SKM-1 (cell line): ENCODE data around the gene TPSAB1.

Experiments used
- DNase-seq: peaks from one replicate; lab custom pipeline; 2025; ENCODE audit not compliant: unreplicated experiment; lab: John Stamatoyannopoulos, UW

TPSAB1 gene

DNA sequence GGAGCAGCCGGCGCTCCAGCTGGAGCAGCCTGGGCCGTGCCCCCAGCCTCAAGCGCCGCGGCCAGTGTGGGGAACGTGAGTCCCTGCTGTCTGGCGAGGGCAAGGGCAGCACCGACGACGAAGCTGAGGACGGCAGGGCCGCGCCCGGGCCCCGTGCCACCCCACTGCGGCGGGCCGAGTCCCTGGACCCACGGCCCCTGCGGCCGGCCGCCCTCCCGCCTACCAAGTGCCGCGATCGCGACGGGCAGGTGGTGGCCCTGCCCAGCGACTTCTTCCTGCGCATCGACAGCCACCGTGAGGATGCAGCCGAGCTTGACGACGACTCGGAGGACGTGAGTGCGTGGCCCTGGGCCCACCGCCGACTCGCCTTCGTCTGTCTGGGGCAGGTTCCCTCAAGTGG is 31.4 kb upstream of the TPSAB1 start:
- no peak for DNase-seq

DNA sequence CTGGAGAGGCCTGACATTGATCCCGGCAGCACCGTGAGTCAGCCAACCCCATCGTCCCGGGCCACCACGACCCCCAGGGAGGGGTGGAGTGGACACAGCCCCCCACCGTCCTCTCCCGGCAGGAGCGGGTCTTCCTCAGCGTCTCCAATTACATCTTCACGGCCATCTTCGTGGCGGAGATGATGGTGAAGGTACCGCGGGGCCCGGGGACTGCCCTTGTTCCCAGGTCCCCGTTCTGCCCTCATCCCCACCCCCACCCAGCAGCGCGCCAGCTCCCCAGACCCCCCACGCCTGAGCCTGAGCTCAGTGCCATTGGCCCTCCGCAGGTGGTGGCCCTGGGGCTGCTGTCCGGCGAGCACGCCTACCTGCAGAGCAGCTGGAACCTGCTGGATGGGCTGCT is 30.0 kb upstream of the TPSAB1 start:
- no peak for DNase-seq

DNA sequence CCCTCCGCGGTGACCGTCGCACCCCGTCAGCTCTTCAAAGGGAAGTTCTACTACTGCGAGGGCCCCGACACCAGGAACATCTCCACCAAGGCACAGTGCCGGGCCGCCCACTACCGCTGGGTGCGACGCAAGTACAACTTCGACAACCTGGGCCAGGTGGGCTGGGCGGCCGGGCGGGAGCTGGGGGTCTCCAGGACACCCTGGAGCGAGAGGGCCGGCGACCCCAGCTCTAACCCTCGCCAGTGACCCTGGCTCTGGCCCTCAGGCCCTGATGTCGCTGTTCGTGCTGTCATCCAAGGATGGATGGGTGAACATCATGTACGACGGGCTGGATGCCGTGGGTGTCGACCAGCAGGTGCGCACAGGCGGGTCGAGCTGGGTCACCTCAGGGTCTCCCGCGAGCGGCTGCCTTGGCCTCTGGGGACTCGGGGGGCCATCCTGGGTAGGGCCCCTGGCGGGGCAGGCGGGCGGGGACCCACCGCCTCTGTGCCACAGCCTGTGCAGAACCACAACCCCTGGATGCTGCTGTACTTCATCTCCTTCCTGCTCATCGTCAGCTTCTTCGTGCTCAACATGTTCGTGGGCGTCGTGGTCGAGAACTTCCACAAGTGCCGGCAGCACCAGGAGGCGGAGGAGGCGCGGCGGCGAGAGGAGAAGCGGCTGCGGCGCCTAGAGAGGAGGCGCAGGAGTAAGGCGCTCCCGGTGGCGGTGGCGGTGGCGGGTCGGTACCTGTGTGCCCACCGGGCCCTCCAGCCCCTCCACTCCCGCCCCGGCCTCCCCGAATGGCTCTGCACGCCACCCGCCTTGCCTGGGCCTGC is 28.8 kb upstream of the TPSAB1 start:
- DNase-seq, result no peak

DNA sequence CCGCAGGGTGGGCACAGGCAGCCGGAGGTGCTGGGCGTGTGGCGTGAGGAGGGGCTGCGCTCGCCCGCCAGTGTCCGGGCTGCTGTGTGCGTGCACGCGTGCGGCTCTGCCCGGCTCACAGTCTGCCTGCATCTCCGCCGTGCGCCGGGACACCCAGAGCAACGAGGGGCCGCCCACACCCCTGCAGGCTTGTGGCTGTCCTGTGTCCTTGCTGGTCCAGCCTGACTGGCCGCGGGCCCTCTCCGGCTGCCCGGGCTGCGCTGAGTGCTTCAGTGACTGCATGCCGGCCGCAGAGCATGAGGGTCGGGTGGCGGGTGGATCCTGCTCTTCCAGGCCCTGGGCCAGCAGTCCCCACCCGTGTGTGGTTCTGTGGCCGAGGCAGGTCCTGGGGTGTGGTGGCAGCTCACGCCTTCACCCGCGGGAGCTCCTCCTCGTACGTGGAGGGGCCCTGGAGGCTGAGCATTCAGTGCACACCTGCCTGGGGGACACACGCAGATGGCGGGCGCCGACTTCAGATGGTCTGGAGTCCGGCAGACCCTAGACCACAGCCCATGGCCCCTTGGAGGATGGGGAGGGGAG is 27.8 kb upstream of the TPSAB1 start:
- DNase-seq, result no peak

DNA sequence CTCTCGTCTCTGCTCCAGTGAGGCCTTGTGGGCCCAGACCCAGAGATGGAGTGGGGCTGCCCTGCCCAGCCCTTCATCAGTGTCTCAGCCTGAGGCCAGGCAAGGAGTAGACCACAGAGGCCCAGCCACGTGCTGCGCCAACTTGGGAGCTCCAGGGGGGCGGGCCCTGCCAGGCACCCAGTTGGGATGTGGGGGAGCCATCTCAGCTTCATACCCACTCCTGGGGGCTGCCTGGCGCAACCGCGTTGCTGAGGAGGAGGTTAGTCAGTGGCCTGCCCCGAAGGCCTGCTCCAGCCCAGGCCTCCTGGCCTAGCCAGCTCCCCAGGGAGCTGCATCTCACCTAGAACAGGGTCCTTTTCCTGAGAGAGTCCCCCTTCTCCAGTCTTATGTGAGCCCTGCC is 27.3 kb upstream of the TPSAB1 start:
- no peak for DNase-seq

DNA sequence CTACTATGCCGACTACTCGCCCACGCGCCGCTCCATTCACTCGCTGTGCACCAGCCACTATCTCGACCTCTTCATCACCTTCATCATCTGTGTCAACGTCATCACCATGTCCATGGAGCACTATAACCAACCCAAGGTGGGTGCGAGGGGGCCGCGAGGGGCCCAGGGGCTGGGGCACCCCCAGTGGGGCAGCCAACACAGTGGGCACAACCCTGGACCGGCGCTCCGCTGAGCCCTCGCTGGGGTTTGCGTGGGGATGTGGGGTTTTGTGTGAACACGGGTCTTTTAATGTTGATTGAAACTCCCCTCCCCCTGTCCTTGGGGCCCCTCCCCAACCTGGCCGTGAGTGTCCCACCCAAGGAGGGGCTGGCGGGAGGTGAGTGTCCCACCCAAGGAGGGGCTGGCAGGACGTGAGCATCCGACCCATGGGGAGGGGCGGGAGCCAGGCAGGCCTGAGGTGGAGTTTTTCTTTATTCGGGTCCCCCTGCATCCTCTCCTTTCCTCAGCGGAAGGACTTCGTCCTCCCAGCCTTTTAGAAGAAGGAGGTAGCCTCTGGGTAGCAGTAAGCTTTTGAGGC is 26.6 kb upstream of the TPSAB1 start:
- no peak for DNase-seq

DNA sequence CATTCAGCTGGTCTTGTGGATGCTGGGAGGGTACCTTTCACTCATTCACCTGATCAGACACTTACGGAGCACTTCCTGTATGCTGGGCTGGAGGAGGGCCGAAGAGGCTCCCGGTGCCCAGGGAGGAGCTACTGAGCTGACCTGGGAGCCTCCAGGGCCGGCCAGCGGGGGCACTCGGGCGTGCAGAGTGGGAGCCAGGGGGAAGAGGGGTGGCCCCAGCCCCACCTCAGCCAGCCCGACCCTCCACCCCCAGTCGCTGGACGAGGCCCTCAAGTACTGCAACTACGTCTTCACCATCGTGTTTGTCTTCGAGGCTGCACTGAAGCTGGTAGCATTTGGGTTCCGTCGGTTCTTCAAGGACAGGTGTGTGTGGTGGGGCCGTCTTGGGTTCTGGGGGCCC is 25.8 kb upstream of the TPSAB1 start:
- DNase-seq, result no peak

DNA sequence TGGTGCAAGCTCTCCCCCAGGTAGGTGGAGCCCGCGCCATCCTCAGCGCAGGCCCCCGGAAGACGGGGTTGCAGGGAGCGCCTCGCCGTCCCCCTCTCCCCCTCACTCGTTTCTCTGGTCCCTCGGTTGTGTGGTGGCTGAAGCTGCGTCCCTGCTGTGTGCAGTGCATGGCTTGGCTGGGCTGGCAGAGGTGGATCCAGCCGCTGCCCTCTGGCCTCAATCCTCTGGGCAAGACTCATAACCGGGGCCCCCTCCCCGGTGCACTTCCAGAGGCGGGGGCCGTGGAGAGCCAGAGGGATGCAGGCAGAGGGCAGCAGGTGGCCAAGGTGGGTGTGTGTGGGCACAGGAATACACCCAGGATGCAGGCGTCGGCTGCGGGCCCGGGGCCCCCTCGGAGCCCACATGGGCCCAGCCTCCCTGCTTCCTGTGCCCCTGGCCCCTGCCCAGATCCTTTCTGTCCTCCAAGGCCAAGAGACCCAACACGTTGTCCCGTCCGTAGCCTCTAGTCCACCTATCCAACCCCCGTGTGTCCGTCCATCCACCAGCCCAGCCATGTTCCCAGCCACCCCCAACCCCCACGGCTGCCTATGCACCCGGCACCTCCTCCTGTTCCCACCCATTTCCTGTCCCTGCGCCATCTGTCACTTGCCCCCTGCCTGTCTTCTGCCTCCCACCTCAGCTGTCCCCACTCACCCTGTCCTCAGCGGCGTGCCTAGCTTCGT is 24.8 kb upstream of the TPSAB1 start:
- DNase-seq, result no peak

DNA sequence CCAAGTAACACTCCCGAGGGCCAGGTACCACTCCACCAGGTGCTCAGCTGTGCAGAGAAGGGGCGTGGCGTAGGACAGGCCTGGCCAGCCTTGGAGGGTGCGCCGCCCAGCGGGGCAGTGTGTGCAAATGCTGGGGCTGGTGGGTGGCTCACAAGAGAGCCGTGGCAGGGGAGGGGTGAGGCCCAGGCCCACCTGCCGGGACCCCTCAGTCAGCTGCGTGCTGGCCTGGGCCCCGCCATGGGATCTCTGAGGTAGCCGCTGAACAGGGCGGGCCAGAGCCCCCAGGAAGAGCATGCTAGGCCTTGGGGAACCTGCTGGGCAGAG is 24.2 kb upstream of the TPSAB1 start:
- DNase-seq, result no peak

DNA sequence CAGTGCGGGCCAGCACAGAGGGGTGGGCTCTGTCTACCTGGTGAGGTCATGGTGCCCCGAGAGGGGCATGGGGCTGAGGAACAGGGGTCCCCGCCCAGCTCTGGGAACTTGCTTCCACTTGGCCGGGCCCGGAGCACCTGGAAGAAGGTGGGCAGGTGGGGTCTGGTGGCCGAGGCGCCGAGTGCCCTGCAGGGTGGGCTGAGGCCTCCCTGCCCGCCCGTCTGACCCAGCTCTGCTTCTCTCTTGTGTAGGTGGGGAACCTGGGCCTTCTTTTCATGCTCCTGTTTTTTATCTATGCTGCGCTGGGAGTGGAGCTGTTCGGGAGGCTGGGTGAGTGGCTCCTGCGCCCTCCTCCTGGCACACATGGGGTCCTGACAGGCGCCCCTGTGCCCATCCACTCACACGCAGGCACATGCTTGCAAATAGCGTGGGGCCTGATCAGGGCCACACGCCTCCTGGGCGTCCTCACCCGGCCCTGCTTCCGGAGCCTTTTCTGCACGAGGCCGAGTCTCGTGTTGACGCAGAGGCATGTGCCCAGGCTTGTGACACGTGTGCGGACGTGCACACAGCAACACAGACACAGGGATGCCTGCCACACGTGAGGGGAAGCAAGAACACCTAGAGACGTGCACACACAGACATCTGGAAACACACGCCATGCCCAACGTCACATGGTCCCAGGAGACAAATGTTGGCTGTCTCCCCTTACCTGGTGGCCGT is 23.7 kb upstream of the TPSAB1 start:
- DNase-seq, result no peak

DNA sequence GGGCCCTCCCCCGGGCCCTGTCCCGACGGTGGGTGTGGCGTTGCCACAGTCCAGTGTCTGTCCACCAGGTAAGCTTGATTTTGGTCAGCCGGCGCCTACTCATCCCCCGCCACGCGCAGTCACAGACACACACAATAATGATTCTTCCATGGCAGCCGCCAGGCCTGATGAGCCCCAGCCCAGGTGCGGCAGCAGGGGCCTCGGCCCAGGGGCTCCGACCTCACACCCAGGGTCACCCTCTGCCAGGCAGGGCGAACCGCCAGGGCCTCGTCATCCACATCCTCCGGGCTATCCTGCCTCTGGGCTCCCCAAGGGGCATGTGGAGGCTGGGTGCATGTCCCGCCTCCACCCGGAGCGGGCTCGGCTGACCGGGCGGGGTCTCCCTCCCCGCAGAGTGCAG is 23.0 kb upstream of the TPSAB1 start:
- DNase-seq, result no peak

DNA sequence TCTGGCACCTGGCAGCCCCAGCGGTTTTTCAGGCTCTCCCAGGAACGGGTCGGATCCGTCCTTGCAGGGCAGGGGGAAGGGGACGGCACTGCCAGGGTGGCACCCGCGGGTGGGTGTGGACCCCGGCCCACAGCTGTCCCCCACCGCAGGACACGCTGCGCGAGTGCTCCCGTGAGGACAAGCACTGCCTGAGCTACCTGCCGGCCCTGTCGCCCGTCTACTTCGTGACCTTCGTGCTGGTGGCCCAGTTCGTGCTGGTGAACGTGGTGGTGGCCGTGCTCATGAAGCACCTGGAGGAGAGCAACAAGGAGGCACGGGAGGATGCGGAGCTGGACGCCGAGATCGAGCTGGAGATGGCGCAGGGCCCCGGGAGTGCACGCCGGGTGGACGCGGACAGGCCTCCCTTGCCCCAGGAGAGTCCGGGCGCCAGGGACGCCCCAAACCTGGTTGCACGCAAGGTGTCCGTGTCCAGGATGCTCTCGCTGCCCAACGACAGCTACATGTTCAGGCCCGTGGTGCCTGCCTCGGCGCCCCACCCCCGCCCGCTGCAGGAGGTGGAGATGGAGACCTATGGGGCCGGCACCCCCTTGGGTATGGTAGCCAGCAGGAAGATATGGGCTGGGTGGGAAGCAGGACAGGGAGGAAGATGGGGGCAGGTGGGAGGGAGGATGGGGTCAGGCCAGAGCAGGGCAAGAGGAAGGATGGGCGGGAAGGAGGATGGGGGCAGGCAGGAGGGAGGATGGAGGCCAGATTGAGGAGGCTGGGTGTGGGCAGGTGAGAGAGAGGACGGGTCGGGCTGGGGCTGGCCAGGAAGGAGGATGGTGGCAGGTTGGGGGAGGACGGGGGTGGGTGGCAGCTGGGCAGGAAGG is 22.2 kb upstream of the TPSAB1 start:
- no peak for DNase-seq

DNA sequence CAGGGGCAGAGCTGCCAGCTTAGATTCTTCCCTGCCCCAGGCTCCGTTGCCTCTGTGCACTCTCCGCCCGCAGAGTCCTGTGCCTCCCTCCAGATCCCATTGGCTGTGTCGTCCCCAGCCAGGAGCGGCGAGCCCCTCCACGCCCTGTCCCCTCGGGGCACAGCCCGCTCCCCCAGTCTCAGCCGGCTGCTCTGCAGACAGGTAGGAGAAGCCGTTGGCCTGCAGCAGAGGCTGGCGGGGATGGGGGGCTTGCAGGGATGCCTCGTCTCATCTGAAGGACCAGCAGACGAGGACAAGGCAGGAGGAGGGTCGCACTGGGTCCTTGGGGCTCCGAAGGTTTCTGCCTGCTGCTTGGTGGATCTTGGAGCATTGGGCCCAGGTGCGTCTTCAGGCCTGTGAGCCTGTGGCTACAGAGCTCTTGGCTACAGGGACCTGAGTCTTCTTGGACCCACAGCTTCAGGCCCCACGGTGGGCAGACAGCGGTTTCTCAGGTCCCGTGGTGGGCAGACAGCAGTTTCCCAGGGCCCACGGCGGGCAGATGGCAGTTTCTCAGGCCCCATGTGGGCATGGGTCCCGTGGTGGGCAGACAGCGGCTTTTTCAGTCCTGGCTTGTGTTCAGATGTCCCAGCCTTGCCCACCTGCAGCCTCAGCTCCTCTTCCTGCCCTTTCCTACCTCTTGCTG is 21.4 kb upstream of the TPSAB1 start:
- DNase-seq, result no peak

DNA sequence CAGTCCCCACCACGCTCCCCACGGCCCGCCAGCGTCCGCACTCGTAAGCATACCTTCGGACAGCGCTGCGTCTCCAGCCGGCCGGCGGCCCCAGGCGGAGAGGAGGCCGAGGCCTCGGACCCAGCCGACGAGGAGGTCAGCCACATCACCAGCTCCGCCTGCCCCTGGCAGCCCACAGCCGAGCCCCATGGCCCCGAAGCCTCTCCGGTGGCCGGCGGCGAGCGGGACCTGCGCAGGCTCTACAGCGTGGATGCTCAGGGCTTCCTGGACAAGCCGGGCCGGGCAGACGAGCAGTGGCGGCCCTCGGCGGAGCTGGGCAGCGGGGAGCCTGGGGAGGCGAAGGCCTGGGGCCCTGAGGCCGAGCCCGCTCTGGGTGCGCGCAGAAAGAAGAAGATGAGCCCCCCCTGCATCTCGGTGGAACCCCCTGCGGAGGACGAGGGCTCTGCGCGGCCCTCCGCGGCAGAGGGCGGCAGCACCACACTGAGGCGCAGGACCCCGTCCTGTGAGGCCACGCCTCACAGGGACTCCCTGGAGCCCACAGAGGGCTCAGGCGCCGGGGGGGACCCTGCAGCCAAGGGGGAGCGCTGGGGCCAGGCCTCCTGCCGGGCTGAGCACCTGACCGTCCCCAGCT is 20.3 kb upstream of the TPSAB1 start:
- no peak for DNase-seq

DNA sequence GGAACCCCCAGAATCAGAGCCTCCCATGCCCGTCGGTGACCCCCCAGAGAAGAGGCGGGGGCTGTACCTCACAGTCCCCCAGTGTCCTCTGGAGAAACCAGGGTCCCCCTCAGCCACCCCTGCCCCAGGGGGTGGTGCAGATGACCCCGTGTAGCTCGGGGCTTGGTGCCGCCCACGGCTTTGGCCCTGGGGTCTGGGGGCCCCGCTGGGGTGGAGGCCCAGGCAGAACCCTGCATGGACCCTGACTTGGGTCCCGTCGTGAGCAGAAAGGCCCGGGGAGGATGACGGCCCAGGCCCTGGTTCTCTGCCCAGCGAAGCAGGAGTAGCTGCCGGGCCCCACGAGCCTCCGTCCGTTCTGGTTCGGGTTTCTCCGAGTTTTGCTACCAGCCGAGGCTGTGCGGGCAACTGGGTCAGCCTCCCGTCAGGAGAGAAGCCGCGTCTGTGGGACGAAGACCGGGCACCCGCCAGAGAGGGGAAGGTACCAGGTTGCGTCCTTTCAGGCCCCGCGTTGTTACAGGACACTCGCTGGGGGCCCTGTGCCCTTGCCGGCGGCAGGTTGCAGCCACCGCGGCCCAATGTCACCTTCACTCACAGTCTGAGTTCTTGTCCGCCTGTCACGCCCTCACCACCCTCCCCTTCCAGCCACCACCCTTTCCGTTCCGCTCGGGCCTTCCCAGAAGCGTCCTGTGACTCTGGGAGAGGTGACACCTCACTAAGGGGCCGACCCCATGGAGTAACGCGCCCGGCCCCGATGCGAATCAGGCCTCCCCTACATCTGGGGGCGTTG is 19.5 kb upstream of the TPSAB1 start:
- DNase-seq, result no peak

DNA sequence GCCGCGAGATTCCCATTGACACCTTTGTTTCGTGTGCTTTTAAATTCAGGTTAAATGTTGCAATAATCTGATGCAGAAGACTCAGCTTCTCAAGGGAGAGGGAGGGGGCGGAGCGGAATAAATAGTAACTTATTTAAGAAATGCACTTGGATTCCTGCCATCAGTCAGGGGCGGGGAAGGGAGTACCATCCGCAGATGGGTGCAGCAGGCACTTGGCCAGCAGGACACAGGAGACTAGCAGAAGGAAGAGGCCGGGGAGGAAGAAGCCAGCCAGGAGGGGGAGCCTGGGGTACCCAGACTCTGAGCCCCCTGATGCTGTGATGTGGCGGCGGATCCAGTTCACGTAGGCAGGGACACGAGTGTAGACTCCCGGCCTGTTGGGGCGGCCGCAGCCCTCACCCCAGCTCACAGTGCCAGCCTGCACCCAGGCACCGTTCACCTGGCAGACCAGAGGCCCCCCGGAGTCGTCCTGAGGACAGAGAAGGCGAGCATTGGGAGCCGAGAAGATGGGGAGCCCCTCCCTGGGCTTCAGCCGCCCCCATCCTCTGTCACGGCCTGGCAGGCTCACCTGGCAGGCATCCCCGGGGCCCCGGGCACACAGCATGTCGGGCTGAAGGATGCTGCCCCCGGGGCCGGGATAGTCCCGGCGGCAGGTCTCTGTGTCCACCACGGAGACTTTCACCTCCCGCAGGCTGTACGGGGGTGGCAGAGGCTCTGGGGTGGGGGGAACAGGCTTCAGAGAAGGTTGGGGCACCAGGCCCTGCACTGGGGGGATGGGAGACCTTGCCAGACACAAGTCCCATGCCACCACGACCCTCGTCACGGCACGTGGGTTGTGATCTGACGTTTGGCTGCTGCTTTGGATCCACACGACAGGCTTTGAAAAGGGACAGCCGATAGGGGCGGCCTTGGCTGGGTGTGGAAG is 18.6 kb upstream of the TPSAB1 start:
- DNase-seq, result no peak

DNA sequence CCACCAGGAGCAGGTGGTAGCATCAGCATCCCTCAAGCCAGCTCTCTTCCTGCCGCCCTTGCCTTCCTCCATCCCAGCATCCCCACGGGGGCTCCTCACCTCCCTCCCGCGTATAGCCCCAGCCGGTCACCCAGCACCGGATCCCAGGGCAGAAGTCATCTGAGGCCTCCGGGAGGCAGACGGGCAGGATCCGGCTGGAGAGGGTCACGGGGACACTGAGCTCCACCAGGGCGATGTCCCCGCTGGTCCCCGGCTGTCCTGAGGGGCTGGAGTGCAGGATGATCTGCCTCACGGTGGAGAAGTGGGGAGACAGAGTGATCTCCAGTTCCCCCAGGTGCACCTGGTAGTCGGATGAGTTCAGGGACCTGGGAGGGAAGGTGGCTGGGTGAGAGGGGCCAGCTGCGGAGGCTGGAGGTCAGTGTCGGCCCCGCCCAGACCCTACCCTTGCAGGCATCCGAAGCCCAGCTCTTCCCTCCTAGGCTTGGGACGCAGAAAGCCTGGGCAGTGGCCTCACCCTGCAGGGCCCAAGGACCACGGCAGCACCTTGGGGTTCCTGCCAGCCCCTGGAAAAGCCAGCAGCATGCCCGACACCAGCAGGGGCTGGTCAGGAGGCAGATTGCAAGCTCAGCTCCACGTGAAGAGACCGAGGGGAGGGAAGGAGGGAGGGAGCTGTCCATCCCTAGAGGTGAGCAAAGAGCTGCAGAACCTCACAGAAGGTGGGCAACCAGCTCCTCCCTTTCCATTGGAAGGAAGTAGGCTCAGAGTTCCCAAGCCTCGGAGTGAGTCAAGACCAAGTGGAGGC is 17.8 kb upstream of the TPSAB1 start:
- DNase-seq, result no peak
